Stimulated activated CD4-positive, alpha-beta T cell treated with anti-CD3 and anti-CD28 coated beads, Interleukin-2, amount 100 ng/mL, for 24 hours (primary cell): Measurements from ENCODE around the gene TRPV5.
"Not testable (repeated sequence)": the region's sequence is repeated elsewhere in the genome, so short reads cannot be mapped to it uniquely, and the experiment has no call there.

ENCODE experiments used
- DNase-seq, 2 donors: peaks; one replicate each; pipeline ENCODE4 v3.0.0-alpha.2; 2020

Gene TRPV5

DNA sequence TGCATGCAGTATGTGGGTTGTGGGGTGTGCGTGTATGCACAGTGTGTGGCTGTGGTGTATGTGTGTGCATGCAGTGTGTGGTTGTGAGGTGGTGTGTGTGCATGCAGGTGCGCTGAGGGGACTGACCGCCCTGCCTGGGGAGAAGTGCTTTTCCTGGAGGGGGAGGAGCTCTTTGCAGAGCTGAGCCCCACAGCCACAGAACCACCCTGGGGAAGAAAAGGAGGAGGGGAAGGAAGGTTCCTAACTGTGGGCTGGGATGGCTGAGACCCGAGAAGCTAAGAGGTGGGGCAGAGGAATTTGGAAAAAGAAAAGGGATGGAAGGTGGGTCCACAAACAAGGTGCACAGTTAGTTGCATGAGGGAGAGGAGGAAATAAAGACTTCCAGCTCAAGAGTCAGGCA, at the start of gene TRPV5:
Gene TRPV5 (minus strand): TSS at position 123 of the 400 bp plus-strand sequence. CDS start 287 bp downstream, outside the sequence.
- DNase-seq, result no peak

DNA sequence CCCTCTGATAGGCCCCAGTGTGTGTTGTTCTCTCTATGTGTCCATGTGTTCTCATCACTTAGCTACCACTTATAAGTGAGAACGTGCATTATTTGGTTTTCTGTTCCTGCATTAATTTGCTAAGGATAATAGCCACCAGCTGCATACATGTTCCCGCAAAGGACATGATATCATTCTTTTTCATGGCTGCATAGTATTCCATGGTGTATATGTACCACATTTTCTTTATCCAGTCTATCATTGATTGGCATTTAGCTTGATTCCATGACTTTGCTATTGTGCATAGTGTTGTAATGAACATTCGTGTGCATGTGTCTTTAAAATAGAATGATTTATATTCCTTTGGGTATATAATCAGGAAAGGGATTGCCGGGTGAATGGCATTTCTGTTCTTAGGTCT, 44.9 kb upstream of the TRPV5 start:
- DNase-seq, result not testable (repeated sequence)

DNA sequence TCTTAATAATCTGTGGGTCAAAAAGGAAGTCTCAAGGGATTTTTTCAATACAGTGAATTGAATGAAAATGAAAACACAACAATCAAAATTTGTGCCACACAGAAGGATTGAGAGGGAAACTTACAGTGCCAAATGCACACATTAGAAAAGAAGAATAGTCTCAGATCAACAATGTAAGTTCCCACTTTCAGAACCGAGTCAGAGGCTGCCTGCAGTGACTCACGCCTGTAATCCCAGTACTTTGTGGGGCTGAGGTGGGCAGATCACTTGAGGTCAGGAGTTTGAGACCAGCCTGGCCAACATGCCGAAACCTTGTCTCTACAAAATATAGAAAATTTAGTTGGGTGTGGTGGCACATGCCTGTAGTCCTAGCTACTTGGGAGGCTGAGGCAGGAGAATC, 41.1 kb upstream of the TRPV5 start:
- DNase-seq, result no peak

DNA sequence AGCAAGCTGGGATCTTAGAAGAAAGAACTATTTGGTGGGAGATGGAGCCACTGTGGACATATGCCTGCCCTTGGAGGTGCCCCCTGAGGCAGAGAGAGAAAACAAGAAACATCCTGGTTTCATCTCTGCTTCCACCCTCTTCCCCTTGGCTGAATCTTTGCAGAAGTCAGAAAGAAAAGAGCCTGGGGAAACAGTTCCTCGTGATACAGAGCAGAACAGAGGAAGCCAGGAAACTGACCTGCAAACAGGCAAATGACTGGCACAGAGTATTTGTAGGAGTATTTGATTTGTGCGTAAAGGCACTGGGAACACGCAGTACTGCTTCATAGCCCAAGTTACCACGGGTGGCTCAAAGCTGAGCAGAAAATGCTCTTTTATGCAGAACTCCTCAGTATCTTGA, 35.6 kb upstream of the TRPV5 start:
- no peak for DNase-seq

DNA sequence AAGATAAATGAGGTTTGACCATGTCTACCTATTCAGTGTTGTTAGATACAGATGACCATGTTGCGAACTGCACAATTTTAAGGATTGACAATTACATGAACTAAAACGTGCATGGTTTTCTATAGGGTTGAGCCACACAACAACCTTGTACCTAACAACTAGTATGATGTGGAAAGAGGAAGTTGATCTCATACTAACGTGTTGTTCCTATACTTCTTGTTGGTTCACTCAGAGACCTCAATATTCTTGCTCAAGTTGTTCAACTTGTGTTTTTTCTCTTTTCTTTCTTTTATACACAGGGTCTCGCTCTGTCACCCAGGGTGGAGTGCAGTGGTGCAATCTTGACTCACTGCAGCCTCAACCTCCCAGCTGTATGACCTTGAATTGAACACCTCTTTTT, 34.7 kb upstream of the TRPV5 start:
- no peak for DNase-seq

DNA sequence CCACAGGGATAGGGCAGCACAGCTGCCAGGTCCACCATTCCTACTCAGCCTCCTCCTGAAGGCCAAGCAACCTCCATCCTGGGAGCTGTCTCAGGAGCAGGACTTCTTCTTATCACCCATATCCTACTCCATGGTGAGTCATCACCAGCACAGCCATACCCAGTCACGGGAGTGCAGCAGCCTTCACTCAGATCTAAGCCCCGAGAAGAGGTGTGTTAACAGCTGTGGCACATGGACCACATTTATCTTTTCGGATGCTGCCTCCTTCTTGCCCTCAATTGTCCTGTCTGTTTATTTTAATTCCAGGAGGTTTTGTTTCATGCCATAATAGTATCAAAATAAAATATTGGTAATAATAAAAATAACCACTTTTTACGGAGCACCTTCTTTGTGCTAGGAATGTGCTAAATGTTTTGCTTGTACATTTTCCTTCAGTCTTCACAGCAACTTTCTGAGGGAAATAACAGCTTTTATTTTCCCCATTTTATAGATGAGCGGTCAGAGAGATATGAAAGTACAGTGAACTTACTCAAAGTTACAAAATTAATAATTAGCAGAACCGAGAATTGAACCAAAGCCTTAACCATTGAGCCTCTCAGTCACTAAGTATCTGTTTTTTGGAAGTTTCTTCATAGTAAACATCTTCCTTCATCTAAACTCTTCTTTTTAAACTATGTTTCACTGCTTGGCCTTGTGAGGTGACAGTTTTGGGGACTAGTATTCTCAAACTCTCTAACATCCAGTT, 31.1 kb upstream of the TRPV5 start:
- DNase-seq, result no peak

DNA sequence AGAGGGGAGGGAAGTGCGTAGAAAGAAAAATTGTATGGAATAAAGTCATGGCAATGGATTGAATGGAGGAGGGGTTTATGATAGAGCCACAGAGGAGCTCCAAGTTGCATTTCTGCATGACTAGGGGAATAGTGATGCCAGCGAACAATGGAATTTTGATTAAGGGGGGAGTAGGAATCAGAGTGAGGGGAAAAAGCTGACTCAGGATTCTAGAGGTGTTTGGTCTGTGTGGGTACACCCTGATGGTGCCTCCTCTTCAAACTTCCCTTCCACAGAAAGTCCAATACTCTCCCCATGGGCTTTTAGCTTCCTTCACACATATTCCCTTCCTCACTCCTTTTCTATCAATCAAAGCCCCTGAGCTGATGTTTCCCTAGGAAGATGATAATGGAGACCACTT, 30.4 kb upstream of the TRPV5 start:
- DNase-seq, result no peak

DNA sequence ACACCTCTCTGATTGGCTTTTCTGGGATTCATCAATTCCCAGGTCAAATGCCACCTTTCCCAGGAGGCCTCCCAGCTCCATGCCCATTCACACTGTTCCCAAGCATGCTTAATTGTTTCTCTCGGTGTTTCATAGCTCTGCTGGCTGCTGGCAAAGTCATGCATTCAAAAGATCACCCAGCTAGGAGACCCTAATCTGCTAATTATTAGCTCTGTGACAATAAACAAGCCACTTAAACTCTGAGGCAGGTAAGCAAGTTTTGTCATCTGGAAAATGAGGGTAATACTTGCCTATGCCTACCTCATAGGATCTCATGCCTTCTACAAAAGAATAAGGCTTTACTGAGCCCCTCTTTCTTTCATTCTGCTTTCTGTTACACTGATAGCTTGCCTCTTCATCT, 29.4 kb upstream of the TRPV5 start:
- no peak for DNase-seq

DNA sequence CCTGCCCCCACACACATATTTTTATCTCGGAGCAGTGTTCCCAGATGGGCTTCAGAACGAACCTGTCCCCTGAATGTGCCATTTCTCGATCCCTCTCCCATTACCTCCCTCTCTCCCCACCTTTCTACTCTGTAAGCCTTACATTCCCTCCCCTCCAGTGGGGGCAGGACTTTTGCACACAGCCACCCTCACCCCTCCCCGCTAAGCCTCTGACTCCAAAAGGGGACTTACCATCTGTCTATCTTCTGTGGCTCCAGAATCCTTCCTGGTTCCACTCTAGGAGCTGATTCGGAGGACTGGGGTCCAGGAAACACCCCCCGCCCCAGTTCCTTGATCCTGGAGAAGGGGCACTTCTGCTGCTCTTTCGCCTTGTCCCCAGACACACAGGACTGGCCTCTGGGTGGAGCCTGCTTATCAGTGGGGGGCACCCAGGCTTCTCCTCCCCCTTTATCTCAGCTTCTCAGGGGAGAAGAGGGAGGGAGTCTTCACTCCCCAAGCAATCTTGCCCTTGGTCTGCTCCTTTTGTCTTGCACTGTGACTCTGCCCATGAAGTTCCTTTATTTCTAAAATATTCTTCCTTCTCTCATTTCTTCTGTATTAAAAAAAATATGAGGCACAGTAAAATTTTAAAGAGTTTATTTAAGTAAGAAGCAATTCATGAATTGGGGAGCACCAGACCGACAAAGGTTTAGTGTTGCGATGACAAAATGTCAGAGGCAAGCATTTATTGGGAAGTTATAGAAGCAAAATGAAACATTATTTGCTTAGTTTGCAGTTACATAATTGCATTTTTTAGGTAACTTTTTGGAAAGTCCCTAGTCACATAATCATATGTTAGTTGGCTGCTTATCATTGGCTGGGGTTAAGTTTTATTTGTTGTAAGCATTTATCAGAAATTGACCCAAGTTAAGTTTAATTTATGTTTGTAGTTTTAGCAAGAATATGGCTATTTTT, 28.7 kb upstream of the TRPV5 start, which contains the start of gene KEL:
Gene KEL (minus strand): TSS at position 391 of the 954 bp plus-strand sequence. CDS start 157 bp downstream, at position 234.
- no peak for DNase-seq

DNA sequence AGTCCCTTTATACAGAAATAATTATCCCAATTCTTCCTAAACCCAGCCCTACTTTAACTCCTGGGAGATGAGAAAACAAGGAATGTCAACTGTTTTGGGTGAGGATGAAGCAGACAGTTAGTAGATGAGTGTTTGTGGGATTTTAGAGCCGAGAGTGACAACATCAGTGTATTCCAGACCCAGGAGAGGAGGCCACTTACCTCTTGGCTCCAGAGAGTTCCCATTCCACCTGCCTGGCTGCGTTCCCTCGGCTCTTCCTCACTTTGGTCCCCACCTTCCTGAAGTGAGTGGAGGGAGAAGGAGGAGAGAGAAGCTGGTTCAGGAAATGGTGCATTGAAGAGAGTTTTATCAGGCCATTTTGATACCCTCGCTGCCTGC, 28.0 kb upstream of the TRPV5 start:
- no peak for DNase-seq

DNA sequence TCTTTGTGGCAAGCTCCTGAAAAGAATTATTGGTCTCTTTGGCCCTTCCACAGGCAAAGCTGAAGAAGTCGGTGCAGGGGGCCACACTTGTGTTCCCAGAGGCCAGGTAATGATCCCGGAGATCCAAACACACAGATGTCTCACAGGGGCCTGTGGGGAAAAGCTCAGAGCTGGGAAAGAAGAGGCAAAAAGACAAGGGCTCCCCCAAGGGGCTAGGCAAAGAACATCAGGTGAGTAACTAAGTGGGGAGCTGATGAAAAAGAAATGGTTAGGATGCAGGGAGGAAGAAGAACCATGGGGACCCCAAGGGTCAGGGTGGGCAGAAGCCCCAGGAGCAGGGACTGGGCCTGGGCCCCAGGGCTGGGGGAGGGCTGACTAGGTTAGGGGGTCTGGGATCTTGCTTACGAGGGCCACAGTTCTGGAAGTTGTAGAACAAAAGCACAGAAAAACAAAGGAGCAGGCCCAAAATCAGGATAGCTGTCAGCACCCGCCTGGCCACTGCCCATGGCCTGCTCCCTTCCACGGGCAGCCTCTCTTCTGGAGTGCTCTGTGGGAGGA, 27.5 kb upstream of the TRPV5 start:
- no peak for DNase-seq

DNA sequence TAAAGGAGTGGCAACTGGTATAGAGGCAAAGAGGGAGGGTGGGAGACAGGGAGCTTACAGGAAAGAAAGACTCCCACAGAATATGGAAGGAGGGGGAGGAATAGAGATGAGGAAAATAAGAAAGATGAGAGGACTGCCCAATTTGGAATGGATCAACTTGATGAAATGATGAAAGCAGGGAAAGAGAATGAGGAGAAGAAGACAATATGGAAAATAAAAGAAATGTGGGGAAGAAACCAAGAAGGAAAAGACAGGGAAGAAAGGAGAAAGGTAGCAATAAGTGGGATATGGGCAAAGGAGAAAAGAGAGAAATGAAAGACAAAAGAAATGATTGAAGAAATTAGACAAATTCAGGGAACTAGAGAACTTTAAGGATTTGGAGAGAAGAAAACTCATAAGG, 25.7 kb upstream of the TRPV5 start:
- DNase-seq, result no peak

DNA sequence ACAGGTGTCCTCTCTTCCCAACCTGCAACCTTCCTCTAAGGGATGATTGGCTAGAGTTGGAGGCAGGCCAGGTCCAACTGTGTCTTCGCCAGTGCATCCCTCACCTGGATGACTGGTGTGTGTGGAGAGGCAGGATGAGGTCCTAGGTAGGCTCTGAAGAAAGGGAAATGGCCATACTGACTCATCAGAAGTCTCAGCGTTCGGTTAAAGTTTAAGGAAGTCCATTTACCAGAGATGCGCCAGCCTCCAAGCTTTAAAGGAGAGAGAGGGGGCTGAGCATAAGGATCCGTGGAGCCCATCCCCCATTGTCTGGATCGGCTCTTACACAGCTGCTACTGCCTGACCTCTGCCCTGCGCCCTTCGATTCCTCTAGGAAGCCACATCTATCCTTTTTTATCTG, 24.2 kb upstream of the TRPV5 start:
- DNase-seq, result no peak

DNA sequence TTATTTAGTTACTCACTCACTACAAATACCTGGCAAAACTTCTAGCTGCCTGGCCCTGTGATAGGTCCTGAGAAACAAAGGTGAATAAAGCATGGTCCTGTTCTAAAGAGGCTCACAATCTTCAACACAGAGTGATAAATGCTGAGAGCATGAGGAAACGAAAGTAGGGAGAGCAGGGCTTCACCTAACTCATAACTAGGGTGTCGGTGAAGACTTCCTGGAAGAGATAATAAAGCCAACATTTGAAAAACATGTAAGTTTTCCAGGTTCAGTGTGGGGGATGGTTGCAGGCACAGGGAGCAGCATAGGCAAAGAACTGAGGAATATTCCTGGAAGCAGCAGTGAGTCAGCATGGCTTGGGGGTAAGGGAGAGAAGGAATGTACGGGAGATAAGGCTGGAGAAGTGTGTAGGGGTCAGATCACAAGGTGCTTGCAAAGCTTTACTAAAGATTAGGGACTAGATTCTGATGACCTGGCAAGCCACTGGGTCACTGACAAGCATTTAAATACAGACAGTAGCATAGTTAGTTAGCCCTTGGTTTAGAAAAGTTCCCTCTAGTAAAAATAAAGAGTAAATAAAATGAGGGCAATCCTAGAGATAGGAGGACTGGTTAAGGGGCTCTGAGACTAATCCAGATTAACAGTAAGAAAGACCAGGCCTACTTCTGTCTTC, 23.5 kb upstream of the TRPV5 start:
- DNase-seq, result no peak

DNA sequence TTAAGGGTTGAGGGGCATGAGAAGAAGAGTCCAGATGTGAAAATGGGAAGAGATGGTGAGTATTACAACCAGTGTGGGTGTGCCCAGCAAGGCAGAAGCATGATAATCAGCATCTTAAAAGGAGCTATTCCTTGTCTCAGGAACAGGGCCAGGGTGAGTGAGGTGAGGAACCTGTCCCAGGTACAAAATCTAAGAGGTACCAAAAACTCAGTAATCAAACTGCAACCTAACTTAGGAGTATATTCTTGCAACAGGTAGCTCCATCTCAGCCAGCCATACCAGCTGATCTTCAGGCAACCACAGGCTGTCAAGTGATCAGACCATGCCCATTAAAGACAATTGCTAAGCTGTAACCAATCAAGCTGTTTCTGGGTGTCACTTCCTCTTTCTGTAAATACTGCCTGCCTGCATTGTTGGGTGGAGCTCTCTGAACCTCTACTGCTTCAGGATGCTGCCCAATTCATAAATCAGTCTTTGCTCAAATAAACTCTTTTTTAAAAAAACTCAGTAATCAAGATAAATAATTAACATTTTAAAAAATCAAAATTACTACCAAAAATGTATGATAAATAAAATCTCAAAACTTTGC, 21.2 kb upstream of the TRPV5 start:
- DNase-seq, result no peak

DNA sequence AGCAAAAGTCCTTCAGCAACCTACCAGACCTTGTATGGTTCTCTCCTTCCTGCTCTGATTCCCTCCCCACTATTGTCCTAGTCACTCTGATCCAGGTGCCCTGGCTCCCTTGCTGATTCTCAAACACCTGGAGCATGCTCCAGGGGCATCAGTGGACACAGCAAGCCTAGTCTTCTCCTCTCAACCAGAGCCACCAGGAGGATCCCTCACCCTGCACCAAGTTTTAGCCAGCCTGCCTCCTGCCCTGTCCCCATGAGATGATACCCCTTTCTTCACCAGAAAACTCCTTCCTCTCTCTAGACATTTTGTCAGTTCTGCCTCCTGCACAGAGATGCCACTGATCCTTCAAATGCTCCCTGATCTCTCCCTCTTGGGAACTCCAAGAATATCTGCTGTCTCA, 16.7 kb upstream of the TRPV5 start:
- no peak for DNase-seq

DNA sequence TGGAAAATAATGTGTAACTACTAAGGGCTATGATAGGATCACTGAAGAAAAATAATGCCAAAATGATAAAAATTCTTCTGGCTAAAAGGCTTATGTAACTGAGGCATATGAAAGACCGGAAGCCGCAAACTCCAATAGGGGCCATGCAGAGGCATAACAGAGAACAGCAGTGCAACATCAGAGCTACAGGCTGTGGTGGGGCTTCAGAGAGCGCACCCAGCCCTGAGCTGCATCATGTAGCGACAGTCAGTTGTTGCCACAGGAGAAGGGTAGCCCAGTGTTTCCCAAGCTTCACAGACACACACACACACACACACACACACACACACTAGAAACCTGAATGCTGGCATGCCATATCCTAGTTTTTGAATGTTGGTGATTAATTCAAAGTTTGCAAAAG, 15.1 kb upstream of the TRPV5 start:
- no peak for DNase-seq

DNA sequence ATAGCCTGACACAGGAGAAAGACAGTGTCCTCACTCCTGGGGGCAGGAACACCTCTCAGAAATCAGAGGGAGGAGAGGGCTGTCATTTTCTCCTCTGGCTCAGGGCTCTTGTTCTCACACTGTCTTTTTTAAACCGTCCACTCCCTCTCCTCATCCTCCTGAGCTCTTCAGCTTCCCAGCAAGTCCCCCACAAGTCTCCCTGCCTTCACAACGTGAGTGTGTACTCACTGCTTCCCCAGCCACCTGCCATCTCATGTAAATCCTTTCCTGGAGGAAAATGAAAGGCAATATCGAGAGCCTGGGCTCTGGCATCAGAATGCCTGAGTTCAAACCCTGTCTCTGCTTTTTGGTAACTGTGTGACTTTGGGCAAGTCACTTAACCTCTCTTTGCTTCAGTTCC, 11.5 kb upstream of the TRPV5 start:
- no peak for DNase-seq

DNA sequence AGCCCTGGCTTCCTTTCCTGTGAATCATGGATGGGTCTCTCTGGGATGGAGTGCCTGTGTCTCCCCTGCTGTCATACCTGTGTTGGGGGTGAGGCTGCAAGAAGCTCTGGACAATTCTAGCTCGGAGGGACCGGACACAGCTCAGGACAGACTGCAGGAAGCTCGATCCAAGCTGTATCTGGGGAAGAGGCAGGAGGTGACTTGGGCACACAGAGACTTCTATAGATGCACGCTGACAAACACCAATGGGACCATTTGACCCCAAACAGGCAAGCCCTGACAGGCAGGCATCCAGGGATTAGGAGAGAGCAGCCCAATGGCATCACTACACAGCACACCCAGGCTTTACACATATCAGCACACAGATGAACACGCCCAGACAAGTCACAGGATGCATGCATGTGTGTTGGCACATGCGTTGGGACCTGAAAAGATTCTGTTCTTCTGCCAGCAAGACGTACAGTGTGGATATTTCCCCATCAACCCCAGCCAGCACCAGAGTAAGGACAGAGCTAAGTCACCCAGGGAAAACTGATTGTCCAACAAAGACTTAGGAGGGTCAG, 10.2 kb upstream of the TRPV5 start:
- no peak for DNase-seq

DNA sequence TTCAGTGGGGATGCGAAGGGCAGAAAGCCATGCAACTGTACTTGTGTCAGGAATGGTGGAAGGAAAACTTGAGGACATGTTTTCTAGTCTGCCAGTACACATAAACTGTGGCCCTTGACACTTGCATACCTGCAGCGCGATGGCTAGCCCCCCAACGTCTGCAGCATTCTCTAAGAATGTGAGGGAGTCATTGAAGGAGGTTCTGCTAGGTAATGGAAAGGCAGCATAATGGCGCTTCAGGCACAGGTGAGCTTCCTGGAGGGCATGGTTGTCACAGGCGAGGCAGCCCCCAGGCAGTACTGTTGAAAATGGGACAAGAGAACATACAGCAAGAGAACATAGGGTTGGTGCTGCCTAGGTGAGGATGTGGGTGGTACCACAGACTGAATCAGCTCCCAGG, 9.2 kb upstream of the TRPV5 start:
- no peak for DNase-seq

DNA sequence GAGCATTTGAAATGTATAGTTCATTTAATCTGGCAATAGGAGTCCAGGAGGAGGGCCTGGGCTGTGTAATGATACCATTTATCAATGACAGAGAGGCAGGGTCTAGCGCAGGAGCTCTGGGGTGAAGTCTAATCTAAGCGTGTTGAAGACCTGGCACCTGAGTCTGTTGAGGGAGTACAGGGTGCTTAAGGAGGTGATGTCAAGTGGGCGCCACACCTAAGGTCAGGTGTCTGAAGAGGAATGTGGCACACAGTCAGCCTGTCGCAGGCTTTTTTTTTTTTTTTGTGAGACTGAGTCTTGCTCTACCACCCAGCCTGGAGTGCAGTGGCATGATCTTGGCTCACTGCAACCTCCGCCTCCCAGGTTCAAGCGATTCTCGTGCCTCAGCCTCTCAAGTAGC, 8.0 kb upstream of the TRPV5 start:
- DNase-seq, result no peak

DNA sequence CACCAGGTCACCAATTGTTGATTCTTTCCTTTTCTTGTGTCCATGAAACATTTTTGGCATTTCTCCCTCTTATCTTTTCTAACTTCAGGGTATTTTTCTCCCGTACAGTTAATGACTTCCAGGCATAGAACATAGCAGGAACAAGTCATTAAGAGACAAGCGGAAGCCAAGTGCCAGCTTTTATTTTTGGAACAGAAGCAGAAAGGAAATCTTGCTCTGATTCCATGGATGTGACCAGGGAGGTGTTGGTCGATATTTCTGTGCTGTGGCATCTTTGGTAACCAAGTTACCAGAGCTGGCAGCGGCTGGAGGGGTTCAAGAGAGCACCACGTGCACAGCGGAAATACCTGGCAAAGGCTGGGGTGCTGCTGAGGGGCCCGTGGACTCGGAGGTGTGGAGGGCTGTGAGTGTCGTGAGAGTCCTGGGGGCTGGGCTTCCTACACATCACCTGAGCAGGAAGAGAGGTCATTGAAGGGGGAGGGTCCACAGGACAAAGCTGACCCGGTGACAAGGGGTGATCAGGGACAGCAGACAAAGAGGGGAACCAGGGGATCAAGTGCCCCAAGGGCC, 7.5 kb upstream of the TRPV5 start:
- DNase-seq, result no peak
